SK-N-SH (cell line): ENCODE data around the gene SCARB1. TPM values are rescaled to one million over a fixed set of nuclear protein-coding genes. Genes with fewer than 3 reads are reported as not detected.
A peak's percentile ranks its signal among the peaks of the same experiment; 100 is the strongest.

Experiments used
- CTCF ChIA-PET: fragments of 300-600, 350-600 bp; formaldehyde crosslinking; extraction: SDS; loops from one replicate; lab custom pipeline; 2021; lab: Yijun Ruan, JAX
- POLR2A ChIA-PET: fragments of 350-600 bp; sonication (Branson Sonifier 250); formaldehyde crosslinking; extraction: SDS; loops from one replicate; lab custom pipeline; 2020; ENCODE audit warnings: antibody characterized with exemption, inconsistent platforms; lab: Yijun Ruan, JAX
- DNase-seq: peaks from one replicate; pipeline ENCODE4 v3.0.0; 2012
- H2AFZ ChIP-seq: fragments of 200-600 bp; sonication (generic); 2 replicates; pipeline ENCODE4 v1.8.1; 2016; ENCODE audit warnings: antibody characterized with exemption, mild to moderate bottlenecking, low read depth
- H3F3A ChIP-seq: fragments of 200-600 bp; sonication (generic); replicated peaks from 2 replicates; pipeline ENCODE3; 2016; ENCODE audit warnings: antibody characterized with exemption, mild to moderate bottlenecking; ENCODE audit not compliant: insufficient read depth
- H3K27ac ChIP-seq, 2 experiments: fragments of 200-500 bp in 1 of 2; fragments of 200-600 bp in 1 of 2; sonication (Bioruptor generic) in 1 of 2; sonication (generic), shearing (Covaris generic) in 1 of 2; 2 replicates each; pipeline versions ENCODE4 v1.5.1 to v1.6.1; 2014 to 2016; ENCODE audit warnings: low read depth in 2 of 2, inconsistent platforms in 1 of 2, low read length in 1 of 2, mild to moderate bottlenecking in 1 of 2, mixed read lengths in 1 of 2
- H3K27me3 ChIP-seq: fragments of 200-600 bp; sonication (generic), shearing (Covaris generic); 2 replicates; pipeline ENCODE4 v1.6.1; 2016; ENCODE audit warnings: mixed run types; ENCODE audit not compliant: insufficient read depth
- H3K36me3 ChIP-seq, 2 experiments: fragments of 200-500 bp in 1 of 2; fragments of 200-600 bp in 1 of 2; sonication (Bioruptor generic) in 1 of 2; sonication (generic) in 1 of 2; replicated peaks in 1 of 2; 2 replicates each; pipeline versions ENCODE3 to v1.5.1; 2014 to 2016; ENCODE audit warnings: low read length in 1 of 2, mild to moderate bottlenecking in 1 of 2; ENCODE audit not compliant: insufficient read depth in 2 of 2, control insufficient read depth in 1 of 2
- H3K4me1 ChIP-seq, 2 experiments: fragments of 200-500 bp in 1 of 2; fragments of 200-600 bp in 1 of 2; sonication (Bioruptor generic) in 1 of 2; sonication (generic), shearing (Covaris generic) in 1 of 2; 2 replicates each; pipeline versions ENCODE4 v1.5.1 to v1.6.1; 2014 to 2016; ENCODE audit warnings: low read depth in 1 of 2, low read length in 1 of 2, mixed run types in 1 of 2; ENCODE audit not compliant: insufficient read depth in 2 of 2, control insufficient read depth in 1 of 2
- H3K4me2 ChIP-seq: fragments of 200-600 bp; sonication (generic), shearing (Covaris generic); 2 replicates; pipeline ENCODE4 v1.6.1; 2017; ENCODE audit warnings: mixed run types
- H3K4me3 ChIP-seq, 2 experiments: fragments of 200-500 bp in 1 of 2; fragments of 200-600 bp in 1 of 2; sonication (Bioruptor generic) in 1 of 2; sonication (generic), shearing (Covaris generic) in 1 of 2; 2 replicates each; pipeline versions ENCODE4 v1.5.1 to v1.8.1; 2014 to 2016; ENCODE audit warnings: low read depth in 2 of 2, inconsistent platforms in 1 of 2, low read length in 1 of 2, mild to moderate bottlenecking in 1 of 2, mixed read lengths in 1 of 2, moderate library complexity in 1 of 2
- H3K79me2 ChIP-seq: fragments of 200-600 bp; sonication (generic); 2 replicates; pipeline ENCODE4 v1.8.1; 2017; ENCODE audit warnings: mild to moderate bottlenecking; ENCODE audit not compliant: insufficient read depth
- H3K9ac ChIP-seq: fragments of 200-600 bp; sonication (generic); 2 replicates; pipeline ENCODE4 v1.6.1; 2017; ENCODE audit warnings: mixed run types
- H3K9me2 ChIP-seq: fragments of 200-600 bp; sonication (generic); 2 replicates; pipeline ENCODE4 v1.6.1; 2017; ENCODE audit warnings: mixed run types
- H3K9me3 ChIP-seq: fragments of 200-600 bp; sonication (generic); 2 replicates; pipeline ENCODE4 v1.6.1; 2017; ENCODE audit warnings: mixed run types, mild to moderate bottlenecking, moderate library complexity
- H4K20me1 ChIP-seq: fragments of 200-600 bp; sonication (generic); 2 replicates; pipeline ENCODE4 v1.6.1; 2017; ENCODE audit warnings: mild to moderate bottlenecking, mixed run types; ENCODE audit not compliant: insufficient read depth
- ELF1 ChIP-seq: IDR thresholded peaks from 2 replicates; pipeline ENCODE4 v1.4.0; 2012
- EP300 ChIP-seq, 2 experiments: IDR thresholded peaks; 2 replicates each; pipeline versions ENCODE4 v1.4.0 to v1.6.1; 2012; ENCODE audit warnings: borderline replicate concordance in 1 of 2, low read depth in 1 of 2, low read length in 1 of 2
- EZH2phosphoT487 ChIP-seq: fragments of 200-600 bp; sonication (generic); IDR thresholded peaks from 2 replicates; pipeline ENCODE4 v1.6.1; 2017; ENCODE audit warnings: low read depth, mixed run types, mild to moderate bottlenecking, antibody characterized with exemption, moderate library complexity, borderline replicate concordance
- MEF2A ChIP-seq: IDR thresholded peaks from 2 replicates; pipeline ENCODE4 v1.4.0; 2012; ENCODE audit warnings: low read depth, borderline replicate concordance
- NFIC ChIP-seq: IDR thresholded peaks from 2 replicates; pipeline ENCODE4 v1.4.0; 2012; ENCODE audit warnings: borderline replicate concordance
- NRF1 ChIP-seq: IDR thresholded peaks from 2 replicates; pipeline ENCODE4 v1.6.1; 2012; ENCODE audit warnings: low read depth, mild to moderate bottlenecking, low read length
- RAD21 ChIP-seq: IDR thresholded peaks from 2 replicates; pipeline ENCODE4 v1.6.1; 2012; ENCODE audit warnings: mild to moderate bottlenecking, low read length
- RCOR1 ChIP-seq: fragments of 150-350 bp; IDR thresholded peaks from 2 replicates; pipeline ENCODE4 v1.6.1; 2017; ENCODE audit warnings: antibody characterized with exemption, low read length
- RFX5 ChIP-seq: IDR thresholded peaks from 2 replicates; pipeline ENCODE4 v1.6.1; 2012; ENCODE audit warnings: mild to moderate bottlenecking, improper control_type of control experiment, low read length
- SIN3A ChIP-seq: IDR thresholded peaks from 2 replicates; pipeline ENCODE4 v1.6.1; 2012; ENCODE audit warnings: low read depth, mild to moderate bottlenecking, low read length, moderate library complexity, borderline replicate concordance
- SMC3 ChIP-seq: IDR thresholded peaks from 2 replicates; pipeline ENCODE4 v1.6.1; 2012; ENCODE audit warnings: low read depth, low read length, improper control_type of control experiment
- TAF1 ChIP-seq: IDR thresholded peaks from 2 replicates; pipeline ENCODE4 v1.6.1; 2012; ENCODE audit warnings: low read depth, mild to moderate bottlenecking, low read length, moderate library complexity, borderline replicate concordance
- TCF12 ChIP-seq: IDR thresholded peaks from 2 replicates; pipeline ENCODE4 v1.4.0; 2012
- TEAD4 ChIP-seq: IDR thresholded peaks from 2 replicates; pipeline ENCODE4 v1.4.0; 2012; ENCODE audit warnings: mild to moderate bottlenecking, borderline replicate concordance; ENCODE audit not compliant: insufficient read depth
- WGBS: methylation state at CpG from one replicate; pipeline ENCODE4 v1.1.6; 2017; ENCODE audit warnings: low lambda C conversion rate; 5-methylcytosine and 5-hydroxymethylcytosine counted together
- polyA plus RNA-seq, 3 experiments: library from polyadenylated mRNA; depleted of rRNA; stranded (reverse); fragments of >200 nt; gene quantifications; 2 replicates each; pipeline ENCODE4 v1.2.3, GENCODE V29; 2012
- TF ChIP-seq, protein P1 (sequence below): IDR thresholded peaks from 2 replicates; pipeline ENCODE4 v1.4.0; 2012; ENCODE audit warnings: low read depth, borderline replicate concordance
- TF ChIP-seq, protein P2 (sequence below): IDR thresholded peaks from 2 replicates; pipeline ENCODE4 v1.4.0; 2012; ENCODE audit warnings: low read depth, borderline replicate concordance
- TF ChIP-seq, protein P3 (sequence below): fragments of 150-350 bp; IDR thresholded peaks from 2 replicates; pipeline ENCODE4 v1.6.1; 2017; ENCODE audit warnings: antibody characterized with exemption, low read length, low read depth, borderline replicate concordance
- TF ChIP-seq, protein P4 (sequence below): fragments of 150-350 bp; IDR thresholded peaks from 2 replicates; pipeline ENCODE4 v1.6.1; 2016; ENCODE audit warnings: mild to moderate bottlenecking, low read depth, low read length
- TF ChIP-seq, protein P5 (sequence below): IDR thresholded peaks from 2 replicates; pipeline ENCODE4; 2012

SCARB1 gene
- polyA plus RNA-seq, 1 of the 3 experiments (the other 2 are of a cell fraction), result 33.0 TPM

DNA sequence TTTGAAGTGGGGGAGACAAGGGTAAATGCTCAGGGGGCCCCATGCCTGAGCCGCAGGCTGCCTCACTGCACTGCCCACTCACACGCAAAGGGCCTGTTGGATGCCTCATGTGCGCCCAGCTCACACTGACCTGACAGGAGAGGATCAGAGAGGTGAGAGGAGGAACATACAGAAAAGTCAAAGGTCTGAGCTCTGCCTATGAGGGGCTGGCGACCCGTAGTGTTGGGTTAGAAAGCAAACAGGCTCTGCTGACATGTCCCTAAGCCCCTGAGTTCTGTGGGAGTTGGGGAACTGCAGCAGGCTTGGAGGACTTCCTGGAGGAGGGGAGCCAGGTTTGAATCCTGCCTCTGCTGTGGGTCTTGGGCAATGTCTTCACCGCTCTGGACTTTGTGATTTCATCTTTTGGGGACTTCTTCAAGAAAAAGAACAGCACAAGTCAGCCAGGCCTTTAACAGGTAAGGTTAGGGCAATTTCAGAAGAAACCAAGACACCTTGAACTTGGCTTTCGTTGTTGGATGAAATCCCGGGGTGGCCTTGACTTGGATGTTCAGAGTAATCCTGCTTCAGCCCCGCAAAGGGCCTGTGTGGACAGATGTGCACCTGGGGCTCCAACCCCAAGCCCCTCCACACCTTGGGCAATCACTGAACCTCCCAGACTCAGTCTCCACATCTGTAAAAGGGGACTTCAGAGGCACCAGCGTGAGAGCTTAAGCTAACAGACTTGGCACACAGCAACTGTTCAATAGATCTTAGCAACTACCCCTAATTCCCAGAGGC lies 116.8 kb downstream of the SCARB1 start:
- WGBS, result 100% methylated on average over 5 of the region's 10 CpGs
- Histone ChIP-seq H3K4me2 (peak overlapping the region; percentile 53; the same call in 1 of the 2 replicates), H4K20me1 (no peaks in the 10 kb centered on the region), H3K36me3 (no peaks in the 10 kb centered on the region), H3K4me3 (no peak overlapping the region), H3K4me1 (peaks cover 13 to 32% of the 10 kb centered on the region in 2 experiments; a peak in 3 of 4 replicates), H3K9me3 (no peaks in the 10 kb centered on the region), H3K27ac (peak overlapping the region; percentile 83 to 94), H3F3A (peaks cover 18% of the 10 kb centered on the region), H3K79me2 (no peaks in the 10 kb centered on the region), H2AFZ (no peak overlapping the region), H3K9me2 (no peaks in the 10 kb centered on the region), H3K27me3 (no peaks in the 10 kb centered on the region), H3K9ac (no peak overlapping the region)
- ChIA-PET CTCF (interaction anchor here (0.6 to 1.5 kb wide), 2 partner anchors 11 to 841 kb away, joined by 3 to 5 read pairs; no protein-coding TSS in a partner anchor), POLR2A (no interaction called here)
- no peak for TF ChIP-seq MEF2A
- DNase-seq, result no peak

DNA sequence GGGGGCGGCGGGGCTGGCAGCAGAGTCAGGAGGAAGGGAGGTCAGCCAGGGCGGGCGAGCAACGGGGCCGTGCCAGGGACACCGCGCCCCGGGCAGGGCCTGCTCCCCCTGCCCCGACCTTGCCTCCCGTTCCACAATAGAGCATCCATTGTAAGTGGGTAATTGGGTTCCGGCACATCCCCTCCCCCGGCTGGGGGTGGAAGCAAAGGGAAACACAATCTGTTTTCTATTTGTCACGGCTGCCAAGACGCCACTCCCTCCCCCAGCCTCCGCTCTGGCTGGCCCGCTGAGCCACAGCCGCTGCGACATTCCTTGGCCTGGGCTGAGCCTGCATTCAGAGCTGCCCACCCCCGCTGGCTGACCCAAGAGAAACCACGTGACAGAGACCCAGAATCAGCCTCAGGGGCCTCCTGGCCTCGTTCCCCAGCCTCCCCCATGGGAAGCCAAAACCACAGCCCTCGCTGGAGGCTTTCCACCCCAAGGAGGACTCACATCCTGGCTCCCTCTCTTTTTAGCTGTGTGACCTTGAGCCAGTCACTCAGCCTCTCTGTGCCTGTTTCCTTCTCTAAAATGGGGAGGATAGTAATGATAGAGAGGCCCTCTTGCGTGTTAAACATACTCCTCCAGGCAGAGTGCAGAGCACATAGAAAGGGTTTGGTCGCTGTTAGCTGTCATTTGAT lies 117.6 kb downstream of the SCARB1 start:
- H3K9me2 ChIP-seq, result no peaks in the 10 kb centered on the region
- H3K27me3 ChIP-seq, result no peaks in the 10 kb centered on the region
- H3K4me3 ChIP-seq, result 0 out of 4 replicates have a peak overlapping the region, but pooled peaks of 1 of the 2 experiments have one; percentile 17
- no peaks in the 10 kb centered on the region for H3K9me3 ChIP-seq
- peak overlapping the region; percentile 82; the same call in 1 of the 2 replicates for H2AFZ ChIP-seq
- peak overlapping the region; percentile 83 to 94 for H3K27ac ChIP-seq
- CTCF ChIA-PET, result interaction anchor here (1.5 kb wide), 1 partner anchor 12 kb away, joined by 5 read pairs; no protein-coding TSS in a partner anchor
- H3K4me2 ChIP-seq, result peak overlapping the region; percentile 53
- WGBS, result 14% methylated on average over 16 of the region's 25 CpGs
- peaks cover 13 to 30% of the 10 kb centered on the region in 2 experiments; a peak in 3 of 4 replicates for H3K4me1 ChIP-seq
- H4K20me1 ChIP-seq, result no peaks in the 10 kb centered on the region
- no peaks in the 10 kb centered on the region for H3K36me3 ChIP-seq
- H3K79me2 ChIP-seq, result no peaks in the 10 kb centered on the region
- peak; percentile 97 for DNase-seq
- H3K9ac ChIP-seq, result peak overlapping the region; percentile 50; the same call in 1 of the 2 replicates
- POLR2A ChIA-PET, result no interaction called here
- H3F3A ChIP-seq, result peaks cover 18% of the 10 kb centered on the region
- TF ChIP-seq ELF1 (0 out of 2 replicates have a peak, but pooled peaks have one; percentile 31), SIN3A (peak; percentile 83; the same call in 1 of the 2 replicates), NRF1 (no peak), RCOR1 (peak; percentile 91), TCF12 (peak; percentile 98), RAD21 (peak; percentile 46), SMC3 (no peak; the same call in 1 of the 2 replicates), RFX5 (no peak), EZH2phosphoT487 (no peak), NFIC (peak; percentile 86), TEAD4 (peak; percentile 89), TAF1 (peak; percentile 70), EP300 (IDR thresholded peaks at IDR 0.05; ENCODE audit: borderline replicate concordance in 1 of 2, low read depth in 1 of 2, low read length in 1 of 2) (peak; percentile 85 to 92; a peak in 3 of 4 replicates)
- TF ChIP-seq, protein P1, sequence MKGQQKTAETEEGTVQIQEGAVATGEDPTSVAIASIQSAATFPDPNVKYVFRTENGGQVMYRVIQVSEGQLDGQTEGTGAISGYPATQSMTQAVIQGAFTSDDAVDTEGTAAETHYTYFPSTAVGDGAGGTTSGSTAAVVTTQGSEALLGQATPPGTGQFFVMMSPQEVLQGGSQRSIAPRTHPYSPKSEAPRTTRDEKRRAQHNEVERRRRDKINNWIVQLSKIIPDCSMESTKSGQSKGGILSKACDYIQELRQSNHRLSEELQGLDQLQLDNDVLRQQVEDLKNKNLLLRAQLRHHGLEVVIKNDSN, result peak; percentile 93
- TF ChIP-seq, protein P2, sequence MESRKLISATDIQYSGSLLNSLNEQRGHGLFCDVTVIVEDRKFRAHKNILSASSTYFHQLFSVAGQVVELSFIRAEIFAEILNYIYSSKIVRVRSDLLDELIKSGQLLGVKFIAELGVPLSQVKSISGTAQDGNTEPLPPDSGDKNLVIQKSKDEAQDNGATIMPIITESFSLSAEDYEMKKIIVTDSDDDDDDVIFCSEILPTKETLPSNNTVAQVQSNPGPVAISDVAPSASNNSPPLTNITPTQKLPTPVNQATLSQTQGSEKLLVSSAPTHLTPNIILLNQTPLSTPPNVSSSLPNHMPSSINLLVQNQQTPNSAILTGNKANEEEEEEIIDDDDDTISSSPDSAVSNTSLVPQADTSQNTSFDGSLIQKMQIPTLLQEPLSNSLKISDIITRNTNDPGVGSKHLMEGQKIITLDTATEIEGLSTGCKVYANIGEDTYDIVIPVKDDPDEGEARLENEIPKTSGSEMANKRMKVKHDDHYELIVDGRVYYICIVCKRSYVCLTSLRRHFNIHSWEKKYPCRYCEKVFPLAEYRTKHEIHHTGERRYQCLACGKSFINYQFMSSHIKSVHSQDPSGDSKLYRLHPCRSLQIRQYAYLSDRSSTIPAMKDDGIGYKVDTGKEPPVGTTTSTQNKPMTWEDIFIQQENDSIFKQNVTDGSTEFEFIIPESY, result no peak
- TF ChIP-seq, protein P3, sequence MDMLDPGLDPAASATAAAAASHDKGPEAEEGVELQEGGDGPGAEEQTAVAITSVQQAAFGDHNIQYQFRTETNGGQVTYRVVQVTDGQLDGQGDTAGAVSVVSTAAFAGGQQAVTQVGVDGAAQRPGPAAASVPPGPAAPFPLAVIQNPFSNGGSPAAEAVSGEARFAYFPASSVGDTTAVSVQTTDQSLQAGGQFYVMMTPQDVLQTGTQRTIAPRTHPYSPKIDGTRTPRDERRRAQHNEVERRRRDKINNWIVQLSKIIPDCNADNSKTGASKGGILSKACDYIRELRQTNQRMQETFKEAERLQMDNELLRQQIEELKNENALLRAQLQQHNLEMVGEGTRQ, result peak; percentile 56
- TF ChIP-seq, protein P4, sequence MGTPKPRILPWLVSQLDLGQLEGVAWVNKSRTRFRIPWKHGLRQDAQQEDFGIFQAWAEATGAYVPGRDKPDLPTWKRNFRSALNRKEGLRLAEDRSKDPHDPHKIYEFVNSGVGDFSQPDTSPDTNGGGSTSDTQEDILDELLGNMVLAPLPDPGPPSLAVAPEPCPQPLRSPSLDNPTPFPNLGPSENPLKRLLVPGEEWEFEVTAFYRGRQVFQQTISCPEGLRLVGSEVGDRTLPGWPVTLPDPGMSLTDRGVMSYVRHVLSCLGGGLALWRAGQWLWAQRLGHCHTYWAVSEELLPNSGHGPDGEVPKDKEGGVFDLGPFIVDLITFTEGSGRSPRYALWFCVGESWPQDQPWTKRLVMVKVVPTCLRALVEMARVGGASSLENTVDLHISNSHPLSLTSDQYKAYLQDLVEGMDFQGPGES, result no peak
- TF ChIP-seq, protein P5, sequence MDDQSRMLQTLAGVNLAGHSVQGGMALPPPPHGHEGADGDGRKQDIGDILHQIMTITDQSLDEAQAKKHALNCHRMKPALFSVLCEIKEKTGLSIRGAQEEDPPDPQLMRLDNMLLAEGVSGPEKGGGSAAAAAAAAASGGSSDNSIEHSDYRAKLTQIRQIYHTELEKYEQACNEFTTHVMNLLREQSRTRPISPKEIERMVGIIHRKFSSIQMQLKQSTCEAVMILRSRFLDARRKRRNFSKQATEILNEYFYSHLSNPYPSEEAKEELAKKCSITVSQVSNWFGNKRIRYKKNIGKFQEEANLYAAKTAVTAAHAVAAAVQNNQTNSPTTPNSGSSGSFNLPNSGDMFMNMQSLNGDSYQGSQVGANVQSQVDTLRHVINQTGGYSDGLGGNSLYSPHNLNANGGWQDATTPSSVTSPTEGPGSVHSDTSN, result peak; percentile 90
